HCT116 (cell line): Measurements from ENCODE around the gene ZDHHC14. TPM values are rescaled to one million over a fixed set of nuclear protein-coding genes. Genes with fewer than 3 reads are reported as not detected.

Source experiments
- ATAC-seq: fragments of 200-7000 bp; cut with Tn5 transposase; 2 replicates; pipeline ENCODE4 v1.9.1; 2020; ENCODE audit warnings: mild to moderate bottlenecking, moderate library complexity
- BruUV-seq: library from RNA; stranded (reverse); fragments of 400-500 nt; replicated peaks from 2 replicates; lab custom pipeline; 2021; lab: Mats Ljungman, UMichigan
- CTCF ChIA-PET: fragments of 300-600 bp; sonication (Branson Sonifier 250); formaldehyde crosslinking; loops from one replicate; lab custom pipeline; 2021; ENCODE audit warnings: antibody characterized with exemption; lab: Charles Lee
- POLR2A ChIA-PET: fragments of 300-600, 350-600 bp; sonication (Branson Sonifier 250); formaldehyde crosslinking; loops from one replicate; lab custom pipeline; 2021; ENCODE audit warnings: antibody characterized with exemption; lab: Charles Lee
- RAD21 ChIA-PET, 2 experiments: fragments of 300-600 bp; sonication (Branson Sonifier 250); formaldehyde crosslinking; loops; one replicate each; lab custom pipeline; 2023; ENCODE audit warnings: low total read pairs in 2 of 2; ENCODE audit not compliant: uncharacterized antibody in 2 of 2, unreplicated experiment in 2 of 2, low non-redundant PET in 1 of 2; lab: Charles Lee
- DNase-seq: peaks from one replicate; pipeline ENCODE4 v3.0.0-alpha.2; 2010; ENCODE audit warnings: low read depth, low spot score
- H2AFZ ChIP-seq: fragments of 200-600 bp; shearing (Covaris generic), sonication (generic); 2 replicates; pipeline ENCODE4 v1.6.1; 2017; ENCODE audit warnings: low read depth, mixed run types, mixed read lengths, antibody characterized with exemption, low read length; ENCODE audit not compliant: poor library complexity, severe bottlenecking
- H3K27ac ChIP-seq: 2 replicates; pipeline ENCODE4 v1.5.1; 2012; ENCODE audit warnings: low read depth, low read length
- H3K27me3 ChIP-seq: fragments of 200-600 bp; sonication (generic); 2 replicates; pipeline ENCODE4 v1.6.1; 2016; ENCODE audit warnings: mixed run types, low read length, mixed read lengths; ENCODE audit not compliant: insufficient read depth
- H3K36me3 ChIP-seq, 2 experiments: fragments of 200-500 bp in 1 of 2; fragments of 200-600 bp in 1 of 2; sonication (Bioruptor generic) in 1 of 2; sonication (generic) in 1 of 2; 2 replicates each; pipeline versions ENCODE4 v1.5.1 to v1.6.1; 2014 to 2016; ENCODE audit warnings: low read length in 2 of 2, inconsistent platforms in 1 of 2, mixed read lengths in 1 of 2, mixed run types in 1 of 2; ENCODE audit not compliant: insufficient read depth in 2 of 2, control insufficient read depth in 1 of 2
- H3K4me1 ChIP-seq, 2 experiments: fragments of 200-600 bp in 1 of 2; sonication (generic) in 1 of 2; 2 replicates each; pipeline versions ENCODE4 v1.5.1 to v1.6.1; 2012 to 2017; ENCODE audit warnings: low read length in 2 of 2, inconsistent platforms in 1 of 2, mild to moderate bottlenecking in 1 of 2, mixed read lengths in 1 of 2, mixed run types in 1 of 2, moderate library complexity in 1 of 2; ENCODE audit not compliant: insufficient read depth in 2 of 2, control insufficient read depth in 1 of 2
- H3K4me2 ChIP-seq: fragments of 200-600 bp; sonication (generic); 2 replicates; pipeline ENCODE4 v1.6.1; 2017; ENCODE audit warnings: mixed run types, low read length, mixed read lengths
- H3K4me3 ChIP-seq, 2 experiments: fragments of 200-600 bp in 1 of 2; sonication (generic) in 1 of 2; replicated peaks in 1 of 2; 2 replicates each; pipeline ENCODE4 v1.5.1; 2011 to 2016; ENCODE audit warnings: low read length in 2 of 2, control low read depth in 1 of 2, low read depth in 1 of 2, mild to moderate bottlenecking in 1 of 2, mixed read lengths in 1 of 2, mixed run types in 1 of 2
- H3K79me2 ChIP-seq: fragments of 200-600 bp; sonication (generic); 2 replicates; pipeline ENCODE4 v1.6.1; 2017; ENCODE audit warnings: mild to moderate bottlenecking, mixed run types, low read length, moderate library complexity, mixed read lengths; ENCODE audit not compliant: insufficient read depth
- H3K9ac ChIP-seq: fragments of 200-600 bp; sonication (generic); 2 replicates; pipeline ENCODE4 v1.6.1; 2016; ENCODE audit warnings: low read length, mixed read lengths
- H3K9me2 ChIP-seq: fragments of 200-600 bp; sonication (generic), shearing (Covaris generic); 2 replicates; pipeline ENCODE4 v1.6.1; 2017; ENCODE audit warnings: mixed run types, mild to moderate bottlenecking, moderate library complexity; ENCODE audit not compliant: insufficient read depth
- H3K9me3 ChIP-seq, 2 experiments: fragments of 200-500 bp in 1 of 2; fragments of 200-600 bp in 1 of 2; sonication (Bioruptor generic) in 1 of 2; sonication (generic) in 1 of 2; 2 replicates each; pipeline ENCODE4 v1.6.1; 2014 to 2017; ENCODE audit warnings: low read length in 2 of 2, mixed read lengths in 2 of 2, inconsistent platforms in 1 of 2, low read depth in 1 of 2, mild to moderate bottlenecking in 1 of 2, mixed run types in 1 of 2, moderate library complexity in 1 of 2; ENCODE audit not compliant: control insufficient read depth in 1 of 2, insufficient read depth in 1 of 2
- H4K20me1 ChIP-seq: fragments of 200-600 bp; sonication (generic), shearing (Covaris generic); 2 replicates; pipeline ENCODE4 v1.6.1; 2017; ENCODE audit warnings: mixed run types, mild to moderate bottlenecking, moderate library complexity; ENCODE audit not compliant: insufficient read depth
- CBX3 ChIP-seq: IDR thresholded peaks from 2 replicates; pipeline ENCODE4 v1.6.1; 2012; ENCODE audit warnings: low read depth
- CEBPB ChIP-seq: IDR thresholded peaks from 2 replicates; pipeline ENCODE4 v1.6.1; 2012; ENCODE audit warnings: low read depth
- CTCF ChIP-seq, 3 experiments: fragments of 200-600 bp in 1 of 3; sonication (generic) in 1 of 3; IDR thresholded peaks in 2 of 3; conservative IDR thresholded peaks in 1 of 3; 2 replicates each; pipeline ENCODE4 v1.5.1; 2012 to 2017; ENCODE audit warnings: low read depth in 2 of 3, low read length in 2 of 3, antibody characterized with exemption in 1 of 3, borderline replicate concordance in 1 of 3, control low read depth in 1 of 3, mild to moderate bottlenecking in 1 of 3, mixed read lengths in 1 of 3, mixed run types in 1 of 3, moderate library complexity in 1 of 3; ENCODE audit not compliant: insufficient read depth in 1 of 3
- ELF1 ChIP-seq: IDR thresholded peaks from 2 replicates; pipeline ENCODE4 v1.6.1; 2012; ENCODE audit warnings: low read depth, borderline replicate concordance
- EZH2 ChIP-seq: fragments of 200-600 bp; sonication (generic); IDR thresholded peaks from 2 replicates; pipeline ENCODE4 v1.6.1; 2017; ENCODE audit warnings: antibody characterized with exemption, mixed run types
- EZH2phosphoT487 ChIP-seq: fragments of 200-600 bp; IDR thresholded peaks from 2 replicates; pipeline ENCODE4 v1.6.1; 2018; ENCODE audit warnings: antibody characterized with exemption, borderline replicate concordance
- FOSL1 ChIP-seq: IDR thresholded peaks from 2 replicates; pipeline ENCODE4 v1.6.1; 2012; ENCODE audit warnings: low read depth
- JUND ChIP-seq: IDR thresholded peaks from 2 replicates; pipeline ENCODE4 v1.6.1; 2012
- POLR2AphosphoS5 ChIP-seq: IDR thresholded peaks from 2 replicates; pipeline ENCODE4 v1.6.1; 2011; ENCODE audit warnings: mild to moderate bottlenecking, low read depth, low read length, moderate library complexity
- REST ChIP-seq: IDR thresholded peaks from 2 replicates; pipeline ENCODE4 v1.6.1; 2012; ENCODE audit warnings: low read depth
- SIN3A ChIP-seq: IDR thresholded peaks from 2 replicates; pipeline ENCODE4 v1.6.1; 2012; ENCODE audit warnings: low read depth
- SP1 ChIP-seq: IDR thresholded peaks from 2 replicates; pipeline ENCODE4 v1.6.1; 2012; ENCODE audit warnings: low read depth
- SRF ChIP-seq: IDR thresholded peaks from 2 replicates; pipeline ENCODE4 v1.6.1; 2012; ENCODE audit warnings: low read depth
- TCF7L2 ChIP-seq: IDR thresholded peaks from 2 replicates; pipeline ENCODE4 v1.7.0; 2011; ENCODE audit warnings: borderline replicate concordance, inconsistent platforms; ENCODE audit not compliant: insufficient read depth, insufficient read length; ENCODE audit errors: extremely low read depth
- YY1 ChIP-seq: IDR thresholded peaks from 2 replicates; pipeline ENCODE4 v1.6.1; 2011; ENCODE audit warnings: low read length, low read depth, moderate library complexity, mild to moderate bottlenecking; ENCODE audit not compliant: insufficient replicate concordance; ENCODE audit errors: extremely low read depth
- ZBTB33 ChIP-seq: IDR thresholded peaks from 2 replicates; pipeline ENCODE4 v1.6.1; 2011; ENCODE audit warnings: mild to moderate bottlenecking, low read length, moderate library complexity; ENCODE audit not compliant: insufficient replicate concordance; ENCODE audit errors: extremely low read depth
- ZFX ChIP-seq: fragments of 450-650 bp; IDR thresholded peaks from 2 replicates; pipeline ENCODE4 v1.6.1; 2017
- ZNF274 ChIP-seq: fragments of 200-500 bp; sonication (Bioruptor generic); IDR thresholded peaks from 2 replicates; pipeline ENCODE4 v1.6.1; 2014; ENCODE audit warnings: mild to moderate bottlenecking, low read depth, low read length, inconsistent platforms
- intact Hi-C: fragments of 100-400 bp; cut with micrococcal nuclease; formaldehyde crosslinking; loops from 2 replicates; pipeline ENCODE4 v1.10.0; 2022
- total RNA-seq: library from RNA; stranded (reverse); gene quantifications from one replicate; pipeline ENCODE4 v1.2.1, GENCODE V29; 2021; ENCODE audit not compliant: unreplicated experiment

ZDHHC14 gene
- total RNA-seq, 1 experiment from 2014 or later = 5.3 TPM

- no peak for DNase-seq
- no peak overlapping the region for H3K4me3 ChIP-seq
- H4K20me1 ChIP-seq = no peaks in the 10 kb centered on the region
- TF ChIP-seq SP1 (no peak), YY1 (no peak), ZNF274 (no peak), ZBTB33 (no peak), EZH2phosphoT487 (no peak), CTCF (IDR thresholded peaks at IDR 0.05 in 2 of 3, conservative IDR thresholded peaks at IDR 0.05 in 1 of 3; ENCODE audit: borderline replicate concordance in 1 of 3, insufficient read depth in 1 of 3, low read depth in 2 of 3, low read length in 2 of 3) (no peak), FOSL1 (no peak), REST (no peak), POLR2AphosphoS5 (no peak), SIN3A (no peak), ZFX (no peak), ELF1 (no peak), TCF7L2 (no peak), CEBPB (no peak), CBX3 (no peak), JUND (no peak), SRF (no peak), EZH2 (no peak)
- no peaks in the 10 kb centered on the region for H3K79me2 ChIP-seq
- BruUV-seq = no TSS peak
- H3K4me2 ChIP-seq = no peak overlapping the region
- H2AFZ ChIP-seq = no peak overlapping the region
- RAD21 ChIA-PET = no interaction called here
- H3K36me3 ChIP-seq = no peaks in the 10 kb centered on the region
- ATAC-seq = no peak
- POLR2A ChIA-PET = no interaction called here
- CTCF ChIA-PET = no interaction called here
- no peaks in the 10 kb centered on the region for H3K27me3 ChIP-seq
- H3K27ac ChIP-seq = no peak overlapping the region
- H3K9me3 ChIP-seq = no peaks in the 10 kb centered on the region
- intact Hi-C loops = no loop called here
- H3K9me2 ChIP-seq = no peaks in the 10 kb centered on the region
- no peak overlapping the region for H3K9ac ChIP-seq
- H3K4me1 ChIP-seq = peaks cover 0 to 5% of the 10 kb centered on the region in 2 experiments; a peak in 1 of 4 replicates
Measured at GRCh38 chr6:157710604-157711003, 329.6 kb downstream of the ZDHHC14 start.
